Skeletal muscle tissue (tissue), 4 donors: ENCODE results near the gene SNX24. TPM values are rescaled to one million over a fixed set of nuclear protein-coding genes. Genes with fewer than 3 reads are reported as not detected.

Source experiments
- H3K27ac ChIP-seq: one replicate; pipeline ENCODE4 v1.7.0; 2013; ENCODE audit warnings: mild to moderate bottlenecking, low read depth, low read length, inconsistent platforms
- H3K27me3 ChIP-seq, 3 donors: one replicate each; pipeline ENCODE4 v1.7.0; 2013; ENCODE audit warnings: low read length in 3 of 3; ENCODE audit not compliant: control insufficient read depth in 3 of 3, insufficient read depth in 3 of 3
- H3K36me3 ChIP-seq, 3 donors: one replicate each; pipeline ENCODE4 v1.7.0; 2013; ENCODE audit warnings: low read length in 3 of 3; ENCODE audit not compliant: control insufficient read depth in 3 of 3, insufficient read depth in 3 of 3
- H3K4me1 ChIP-seq, 3 donors: one replicate each; pipeline ENCODE4 v1.7.0; 2013; ENCODE audit warnings: low read length in 3 of 3, mild to moderate bottlenecking in 3 of 3; ENCODE audit not compliant: control insufficient read depth in 3 of 3, insufficient read depth in 3 of 3
- H3K4me3 ChIP-seq, 3 donors: one replicate each; pipeline ENCODE4 v1.7.0; 2013; ENCODE audit warnings: low read length in 3 of 3
- H3K9ac ChIP-seq, 3 donors: one replicate each; pipeline ENCODE4 v1.7.0; 2013; ENCODE audit warnings: low read length in 3 of 3, mild to moderate bottlenecking in 3 of 3, moderate library complexity in 2 of 3, low read depth in 1 of 3
- H3K9me3 ChIP-seq, 3 donors: one replicate each; pipeline ENCODE4 v1.7.0; 2013; ENCODE audit warnings: low read length in 3 of 3; ENCODE audit not compliant: control insufficient read depth in 3 of 3
- total RNA-seq: library from RNA; depleted of rRNA; stranded (reverse); fragments of >200 nt; gene quantifications from one replicate; pipeline ENCODE4 v1.2.3, GENCODE V29; 2014
- donor health status: Osteomylitis.

The SNX24 gene
- total RNA-seq, 1 donor from 2014 or later = 11.5 TPM

- no peaks in the 10 kb centered on the region for H3K4me1 ChIP-seq
- H3K27me3 ChIP-seq = no peaks in the 10 kb centered on the region
- H3K9ac ChIP-seq = no peak overlapping the region
- H3K4me3 ChIP-seq = no peak overlapping the region
- H3K27ac ChIP-seq = no peak overlapping the region
- H3K36me3 ChIP-seq = peaks cover 0 to 4% (median 0%) of the 10 kb centered on the region in 3 donors
- no peaks in the 10 kb centered on the region for H3K9me3 ChIP-seq
These were observed 88.5 kb downstream of the SNX24 start for GRCh38 chr5:122933956-122934355.

DNA sequence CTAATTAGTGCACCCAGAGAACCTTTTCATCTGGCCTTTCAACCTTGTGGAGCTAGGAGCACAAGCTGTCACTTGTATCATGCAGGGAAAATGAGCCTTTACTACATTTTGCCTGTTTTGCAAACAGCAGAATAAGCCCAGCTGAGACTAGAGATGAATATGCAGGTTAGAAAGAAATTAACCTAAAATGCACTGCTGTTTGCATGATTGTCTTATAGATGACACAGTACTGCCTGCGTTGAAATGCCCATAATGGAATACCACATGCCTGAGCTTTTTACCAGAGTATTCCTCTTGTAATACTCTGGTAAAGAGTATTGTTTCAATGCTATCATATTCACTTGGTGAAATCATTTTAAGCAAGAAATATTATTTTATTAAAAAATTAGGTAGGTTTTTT, 90.7 kb downstream of the SNX24 start:
- Histone ChIP-seq H3K4me1 (no peaks in the 10 kb centered on the region), H3K4me3 (no peak overlapping the region), H3K36me3 (peaks cover 0 to 4% (median 0%) of the 10 kb centered on the region in 3 donors)

DNA sequence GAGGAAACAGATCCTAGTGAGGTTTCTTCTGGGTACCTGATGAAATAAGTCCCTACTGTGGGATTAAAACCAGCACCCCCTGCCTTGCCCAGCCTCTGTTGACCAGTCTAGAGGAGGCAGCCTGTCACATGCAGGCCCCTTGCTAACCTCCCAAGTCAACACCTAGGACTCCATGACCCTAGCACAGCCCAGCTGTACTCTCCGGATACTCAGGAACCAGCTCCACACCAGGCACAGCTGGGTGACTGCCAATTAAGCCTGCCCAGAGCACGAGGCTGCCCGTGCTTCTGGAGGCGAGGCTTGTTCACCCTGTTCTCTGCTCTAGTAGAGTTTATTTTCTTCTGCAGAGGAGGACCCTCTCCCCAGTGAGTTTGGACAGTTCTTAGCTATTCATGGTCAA, 92.5 kb downstream of the SNX24 start:
- no peaks in the 10 kb centered on the region for H3K27me3 ChIP-seq
- peaks cover 0 to 4% (median 0%) of the 10 kb centered on the region in 3 donors for H3K36me3 ChIP-seq
- H3K9me3 ChIP-seq = no peaks in the 10 kb centered on the region
- H3K4me1 ChIP-seq = no peaks in the 10 kb centered on the region
- no peak overlapping the region for H3K27ac ChIP-seq
- no peak overlapping the region for H3K4me3 ChIP-seq
- no peak overlapping the region for H3K9ac ChIP-seq

More for the DNA sequence above, 90.7 kb downstream of the SNX24 start:
- Histone ChIP-seq H3K27ac (no peak overlapping the region), H3K9me3 (no peaks in the 10 kb centered on the region), H3K27me3 (no peaks in the 10 kb centered on the region), H3K9ac (no peak overlapping the region)

- Histone ChIP-seq H3K9me3 (no peaks in the 10 kb centered on the region), H3K4me1 (no peaks in the 10 kb centered on the region), H3K4me3 (no peak overlapping the region), H3K36me3 (peaks cover 0 to 4% (median 0%) of the 10 kb centered on the region in 3 donors), H3K9ac (no peak overlapping the region), H3K27ac (no peak overlapping the region), H3K27me3 (no peaks in the 10 kb centered on the region)
These were observed 95.5 kb downstream of the SNX24 start for GRCh38 chr5:122940890-122941289.

DNA sequence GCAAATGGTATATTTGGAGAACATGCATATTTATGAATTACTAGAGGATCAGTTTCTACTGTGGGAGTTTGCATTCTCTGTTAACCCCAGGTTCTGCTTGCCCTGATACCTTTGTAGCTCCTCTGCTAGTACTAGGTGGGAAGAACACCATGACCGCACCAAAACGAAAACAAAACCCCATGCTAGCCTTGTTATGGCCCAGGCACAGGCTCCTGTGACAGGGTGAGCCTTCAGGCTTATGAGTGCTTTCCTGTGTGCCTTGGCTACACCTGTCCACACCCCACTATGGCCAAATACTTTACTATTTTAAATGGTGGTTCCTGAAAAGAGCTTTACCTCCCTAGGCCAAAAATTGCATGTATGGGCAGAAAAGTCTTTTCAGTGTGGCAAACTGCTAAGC, 96.3 kb downstream of the SNX24 start:
- no peaks in the 10 kb centered on the region for H3K4me1 ChIP-seq
- peaks cover 0 to 4% (median 0%) of the 10 kb centered on the region in 3 donors for H3K36me3 ChIP-seq
- no peak overlapping the region for H3K9ac ChIP-seq
- no peaks in the 10 kb centered on the region for H3K27me3 ChIP-seq
- H3K9me3 ChIP-seq = no peaks in the 10 kb centered on the region
- no peak overlapping the region for H3K4me3 ChIP-seq
- H3K27ac ChIP-seq = no peak overlapping the region

- Histone ChIP-seq H3K36me3 (peaks cover 0 to 4% (median 0%) of the 10 kb centered on the region in 3 donors), H3K9ac (no peak overlapping the region), H3K4me1 (no peaks in the 10 kb centered on the region), H3K27ac (no peak overlapping the region), H3K9me3 (no peaks in the 10 kb centered on the region), H3K27me3 (no peaks in the 10 kb centered on the region), H3K4me3 (no peak overlapping the region)
These were observed 96.9 kb downstream of the SNX24 start for GRCh38 chr5:122942164-122942914.

GRCh38 chr5:122943050-122943698, 97.8 kb downstream of the SNX24 start:
- Histone ChIP-seq H3K36me3 (peaks cover 0 to under 1% (median 0%) of the 10 kb centered on the region in 3 donors), H3K9ac (no peak overlapping the region), H3K4me1 (no peaks in the 10 kb centered on the region), H3K27me3 (no peaks in the 10 kb centered on the region), H3K27ac (no peak overlapping the region), H3K4me3 (no peak overlapping the region), H3K9me3 (no peaks in the 10 kb centered on the region)

DNA sequence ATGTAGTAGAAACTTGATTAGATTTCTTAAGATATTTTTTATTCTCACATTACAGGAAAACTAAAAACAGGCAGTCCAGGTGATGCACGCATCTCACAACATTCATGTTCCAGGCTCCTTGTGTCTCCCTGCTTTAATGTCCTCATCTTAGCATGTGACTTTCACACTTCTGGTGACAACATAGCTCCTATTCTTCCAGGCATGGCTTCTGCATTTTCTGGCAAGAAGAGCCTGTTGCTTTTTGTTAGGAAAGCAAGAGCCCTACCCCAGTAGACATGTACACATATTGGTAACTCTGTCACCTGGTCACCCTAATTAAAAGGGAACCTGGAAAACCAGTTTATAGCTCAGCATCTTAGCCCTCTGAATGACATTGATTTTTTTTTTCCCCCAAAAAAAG, 98.6 kb downstream of the SNX24 start:
- Histone ChIP-seq H3K36me3 (peaks cover 0 to 2% (median 0%) of the 10 kb centered on the region in 3 donors), H3K27ac (no peak overlapping the region), H3K4me1 (no peaks in the 10 kb centered on the region), H3K9ac (no peak overlapping the region), H3K9me3 (no peaks in the 10 kb centered on the region), H3K4me3 (no peak overlapping the region), H3K27me3 (no peaks in the 10 kb centered on the region)

DNA sequence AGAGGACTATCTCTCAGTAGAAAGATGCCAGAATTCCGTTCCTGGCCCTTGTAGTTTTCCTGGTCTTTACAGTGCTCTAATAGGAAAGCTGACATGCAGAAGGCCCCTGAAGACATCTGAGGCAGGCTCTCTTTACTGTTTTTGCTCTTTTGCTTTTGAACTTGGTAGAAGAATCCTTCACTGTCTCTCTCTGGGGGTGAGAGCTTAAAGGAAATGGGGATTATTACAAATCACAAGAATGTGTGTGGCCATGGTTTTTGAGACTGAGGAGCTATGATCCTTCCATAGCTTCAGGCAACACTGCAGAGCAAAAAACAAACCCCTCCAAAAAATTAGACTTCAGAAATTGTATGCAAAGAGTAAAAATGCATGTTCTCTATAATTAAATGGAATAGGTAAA, 102.0 kb downstream of the SNX24 start:
- H3K9ac ChIP-seq = no peak overlapping the region
- H3K27ac ChIP-seq = no peak overlapping the region
- no peak overlapping the region for H3K4me3 ChIP-seq
- H3K9me3 ChIP-seq = no peaks in the 10 kb centered on the region
- H3K27me3 ChIP-seq = no peaks in the 10 kb centered on the region
- H3K4me1 ChIP-seq = no peaks in the 10 kb centered on the region
- peaks cover 0 to 2% (median 0%) of the 10 kb centered on the region in 3 donors for H3K36me3 ChIP-seq

GRCh38 chr5:122947772-122948171, 102.4 kb downstream of the SNX24 start:
- Histone ChIP-seq H3K9me3 (no peaks in the 10 kb centered on the region), H3K27me3 (no peaks in the 10 kb centered on the region), H3K4me1 (no peaks in the 10 kb centered on the region), H3K4me3 (no peak overlapping the region), H3K27ac (no peak overlapping the region), H3K9ac (no peak overlapping the region), H3K36me3 (peaks cover 0 to 2% (median 0%) of the 10 kb centered on the region in 3 donors)
